ENCODE data around the gene ARMC2.

GRCh38 chr6:108988296-108988695 is 140.1 kb downstream of the ARMC2 start:
- TF ChIP-seq, protein P1, sequence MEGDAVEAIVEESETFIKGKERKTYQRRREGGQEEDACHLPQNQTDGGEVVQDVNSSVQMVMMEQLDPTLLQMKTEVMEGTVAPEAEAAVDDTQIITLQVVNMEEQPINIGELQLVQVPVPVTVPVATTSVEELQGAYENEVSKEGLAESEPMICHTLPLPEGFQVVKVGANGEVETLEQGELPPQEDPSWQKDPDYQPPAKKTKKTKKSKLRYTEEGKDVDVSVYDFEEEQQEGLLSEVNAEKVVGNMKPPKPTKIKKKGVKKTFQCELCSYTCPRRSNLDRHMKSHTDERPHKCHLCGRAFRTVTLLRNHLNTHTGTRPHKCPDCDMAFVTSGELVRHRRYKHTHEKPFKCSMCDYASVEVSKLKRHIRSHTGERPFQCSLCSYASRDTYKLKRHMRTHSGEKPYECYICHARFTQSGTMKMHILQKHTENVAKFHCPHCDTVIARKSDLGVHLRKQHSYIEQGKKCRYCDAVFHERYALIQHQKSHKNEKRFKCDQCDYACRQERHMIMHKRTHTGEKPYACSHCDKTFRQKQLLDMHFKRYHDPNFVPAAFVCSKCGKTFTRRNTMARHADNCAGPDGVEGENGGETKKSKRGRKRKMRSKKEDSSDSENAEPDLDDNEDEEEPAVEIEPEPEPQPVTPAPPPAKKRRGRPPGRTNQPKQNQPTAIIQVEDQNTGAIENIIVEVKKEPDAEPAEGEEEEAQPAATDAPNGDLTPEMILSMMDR (IDR thresholded peaks at IDR 0.05), result no peak
- no peak for TF ChIP-seq POLR2A (IDR thresholded peaks at IDR 0.05)

Measured in esophagus squamous epithelium (tissue), 4 donors.